NCI-H1930 (cell line): Measurements from ENCODE around the gene CKAP5.
"Not testable (repeated sequence)": the region's sequence is repeated elsewhere in the genome, so short reads cannot be mapped to it uniquely, and the experiment has no call there.

ENCODE experiments used
- DNase-seq, 2 experiments: peaks; one replicate each; lab custom pipeline; 2025; lab: John Stamatoyannopoulos, UW

CKAP5 gene

GRCh38 chr11:46855167-46855566 is 9.1 kb upstream of the CKAP5 start:
- no peak for DNase-seq

DNA sequence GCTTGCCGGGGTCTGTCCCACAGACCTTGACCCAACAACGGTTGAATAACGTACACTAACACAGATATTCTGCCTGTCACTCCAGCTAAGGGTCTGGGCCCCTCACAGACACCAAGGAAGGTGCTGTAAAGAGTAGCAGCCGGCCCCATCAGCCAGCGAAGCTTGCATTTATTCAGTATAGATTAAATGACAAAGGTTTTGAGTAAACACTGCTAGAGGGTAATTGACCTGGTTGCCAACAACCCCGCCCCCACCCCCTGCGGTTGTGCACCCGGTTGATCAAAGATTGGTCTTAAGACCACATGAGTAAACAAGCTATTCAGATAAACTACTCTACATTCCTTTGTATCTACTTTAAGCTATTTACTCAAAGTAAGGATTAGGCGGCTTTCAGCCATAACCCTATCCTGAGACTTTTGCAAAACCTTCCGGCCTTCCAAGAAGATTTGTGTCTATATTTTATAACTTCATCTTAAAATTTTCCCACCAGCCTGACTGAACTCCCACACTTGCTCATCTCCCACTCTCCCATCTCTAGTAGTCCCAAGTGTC is 4.8 kb upstream of the CKAP5 start:
- no peak for DNase-seq

- DNase-seq = no peak
Measured at GRCh38 chr11:46849631-46850030, 3.6 kb upstream of the CKAP5 start.

GRCh38 chr11:46846510-46846830 is 390 bp upstream of the CKAP5 start:
- DNase-seq = no peak

GRCh38 chr11:46845440-46845739 is 690 bp downstream of the CKAP5 start:
- no peak for DNase-seq

GRCh38 chr11:46840116-46840515 is 6.0 kb downstream of the CKAP5 start:
- DNase-seq = no peak

DNA sequence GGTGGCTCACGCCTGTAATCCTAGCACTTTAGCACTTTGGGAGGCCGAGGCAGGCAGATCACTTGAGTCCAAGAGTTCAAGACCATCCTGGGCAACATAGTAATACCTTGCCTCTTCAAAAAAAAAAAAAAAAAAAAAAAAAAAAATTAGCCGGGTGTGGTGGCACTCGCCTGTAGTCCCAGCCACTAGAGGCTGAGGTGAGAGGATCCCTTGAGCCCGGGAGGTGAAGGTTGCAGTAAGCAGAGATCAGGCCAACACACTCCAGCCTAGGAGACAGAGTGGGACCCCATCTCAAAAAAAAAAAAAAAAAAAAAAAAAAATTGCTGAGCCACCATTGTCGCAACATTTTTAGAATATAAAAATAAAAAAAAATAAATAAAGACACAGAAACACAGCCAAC is 7.6 kb downstream of the CKAP5 start:
- no peak for DNase-seq

DNA sequence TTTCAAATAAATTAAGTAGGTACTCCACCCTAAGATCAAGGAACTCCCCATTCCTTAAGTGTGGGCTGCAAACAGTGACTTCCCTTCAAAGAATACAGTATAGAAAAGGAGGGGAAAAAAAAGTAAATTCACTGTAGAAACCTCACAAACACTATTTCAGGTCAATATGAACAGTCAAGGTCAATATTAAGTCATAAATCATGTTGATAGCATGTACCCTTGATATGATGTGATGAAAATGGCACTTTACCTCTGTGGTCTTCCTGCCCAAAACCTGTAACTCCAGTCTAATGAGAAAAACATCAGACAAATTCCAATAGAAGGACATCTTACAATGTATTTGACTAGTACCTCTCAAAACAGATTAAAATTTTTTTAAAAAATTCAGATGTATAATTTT is 8.2 kb downstream of the CKAP5 start:
- no peak for DNase-seq

- no peak for DNase-seq
Measured at GRCh38 chr11:46836870-46837269, 9.2 kb downstream of the CKAP5 start.

DNA sequence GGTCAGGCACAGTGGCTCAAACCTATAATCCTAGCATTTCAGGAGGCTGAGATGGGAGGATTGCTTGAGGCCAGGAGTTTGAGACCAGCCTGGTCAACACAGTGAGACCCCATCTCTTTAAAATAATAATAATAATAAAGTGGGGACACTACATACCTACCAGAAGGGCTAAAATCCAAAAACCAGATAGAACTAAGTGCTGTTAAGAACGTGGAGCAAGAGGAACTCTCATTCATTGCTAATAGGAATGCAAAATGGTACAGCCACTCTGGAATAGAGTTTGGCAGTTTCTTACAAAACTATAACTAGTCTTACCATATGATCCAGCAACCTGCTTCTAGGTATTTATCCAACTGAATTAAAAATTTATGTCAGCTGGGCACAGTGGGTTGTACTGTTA is 9.6 kb downstream of the CKAP5 start:
- no peak for DNase-seq

DNA sequence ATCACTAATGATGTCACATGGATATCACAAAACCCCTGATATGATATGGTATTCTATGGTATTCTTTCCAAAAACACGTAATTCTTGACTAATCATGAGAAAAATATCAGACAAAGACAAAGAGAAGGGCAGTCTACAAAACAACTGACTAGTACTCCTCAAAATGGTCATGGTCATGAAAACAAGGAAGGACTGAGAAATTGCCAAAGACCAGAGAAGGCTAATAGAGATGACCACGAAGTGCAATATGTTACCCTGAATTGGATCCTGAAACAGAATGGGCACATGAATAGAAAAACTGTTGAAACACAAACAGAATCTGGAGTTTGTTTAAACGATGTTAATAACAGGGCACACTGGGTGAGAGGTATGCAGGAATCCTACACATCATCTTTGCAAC is 10.2 kb downstream of the CKAP5 start:
- no peak for DNase-seq

DNA sequence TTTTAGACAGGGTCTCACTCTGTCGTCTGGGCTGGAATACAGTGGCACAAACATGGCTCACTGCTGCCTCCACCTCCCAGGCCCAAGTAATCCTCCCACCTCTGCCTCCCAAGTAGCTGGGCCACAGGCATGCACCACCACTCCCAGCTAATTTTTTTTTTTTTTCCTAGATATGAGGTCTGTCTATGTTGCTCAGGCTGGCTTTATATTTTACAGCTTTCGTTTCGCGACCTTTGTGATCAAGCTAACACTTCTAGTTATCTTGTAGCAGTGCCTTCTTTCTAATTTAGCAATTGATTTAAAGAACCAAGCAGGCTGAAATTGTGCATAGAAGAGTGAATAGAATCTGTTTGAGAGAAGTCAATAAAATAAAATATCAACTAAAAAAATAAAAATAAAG is 11.3 kb downstream of the CKAP5 start:
- DNase-seq = no peak

- DNase-seq = no peak
Measured at GRCh38 chr11:46832511-46833214, 13.4 kb downstream of the CKAP5 start.

DNA sequence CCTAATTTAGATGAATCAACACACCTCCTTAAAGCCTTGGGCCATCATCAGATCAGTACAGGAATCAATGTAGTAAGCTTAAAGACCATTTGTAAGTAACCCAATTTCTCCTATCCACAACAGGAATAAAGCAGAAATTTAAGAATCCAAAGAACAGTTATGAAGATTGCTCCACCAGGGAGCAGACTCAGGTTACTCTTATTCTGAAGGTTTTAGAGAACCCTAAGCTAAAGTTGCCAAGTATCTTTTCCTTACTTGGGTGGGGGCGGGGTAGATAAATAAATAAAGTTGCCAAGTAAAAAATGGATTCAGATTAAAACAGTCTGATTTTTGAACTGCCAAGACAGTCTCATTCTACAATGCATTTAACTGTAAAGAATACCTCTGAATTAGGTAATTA is 18.1 kb downstream of the CKAP5 start:
- DNase-seq = no peak

DNA sequence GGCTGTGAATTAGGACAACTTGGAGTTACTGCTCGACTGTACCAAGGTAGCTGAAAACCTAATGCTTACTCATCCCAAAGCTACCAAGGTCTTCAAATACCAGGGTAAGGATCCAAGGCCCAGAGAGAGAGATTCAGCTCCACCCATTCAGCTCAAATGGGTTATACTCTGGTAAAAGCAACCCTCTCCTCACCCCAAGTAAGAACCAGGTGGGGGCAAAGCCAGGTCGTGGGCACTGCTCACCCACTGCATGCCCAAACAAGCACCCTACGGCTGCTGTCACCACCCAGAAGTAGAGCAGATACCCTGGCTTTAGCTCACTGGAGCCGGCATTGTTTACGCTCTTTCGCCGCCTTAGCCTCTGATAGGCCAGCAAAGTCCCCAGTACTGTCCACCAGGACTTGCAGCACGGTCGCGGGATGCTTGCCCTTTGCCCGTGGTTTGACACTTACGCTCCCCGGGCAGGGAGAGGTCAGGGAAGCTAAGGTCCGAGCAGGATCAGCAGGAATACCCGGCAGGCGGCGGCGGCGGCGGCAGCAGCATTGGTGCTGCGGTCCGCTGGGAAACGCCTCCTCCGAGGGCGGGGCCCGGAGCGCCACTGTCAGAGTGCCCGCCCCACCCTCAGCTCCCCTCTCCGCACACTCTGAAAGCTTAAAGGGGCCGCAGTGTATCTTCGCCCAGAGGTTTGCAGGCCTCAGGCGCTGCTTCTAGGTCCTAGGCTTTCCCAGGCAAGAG is 19.6 kb downstream of the CKAP5 start:
- DNase-seq = no peak

- DNase-seq = no peak
Measured at GRCh38 chr11:46808799-46809431, 37.2 kb downstream of the CKAP5 start.

DNA sequence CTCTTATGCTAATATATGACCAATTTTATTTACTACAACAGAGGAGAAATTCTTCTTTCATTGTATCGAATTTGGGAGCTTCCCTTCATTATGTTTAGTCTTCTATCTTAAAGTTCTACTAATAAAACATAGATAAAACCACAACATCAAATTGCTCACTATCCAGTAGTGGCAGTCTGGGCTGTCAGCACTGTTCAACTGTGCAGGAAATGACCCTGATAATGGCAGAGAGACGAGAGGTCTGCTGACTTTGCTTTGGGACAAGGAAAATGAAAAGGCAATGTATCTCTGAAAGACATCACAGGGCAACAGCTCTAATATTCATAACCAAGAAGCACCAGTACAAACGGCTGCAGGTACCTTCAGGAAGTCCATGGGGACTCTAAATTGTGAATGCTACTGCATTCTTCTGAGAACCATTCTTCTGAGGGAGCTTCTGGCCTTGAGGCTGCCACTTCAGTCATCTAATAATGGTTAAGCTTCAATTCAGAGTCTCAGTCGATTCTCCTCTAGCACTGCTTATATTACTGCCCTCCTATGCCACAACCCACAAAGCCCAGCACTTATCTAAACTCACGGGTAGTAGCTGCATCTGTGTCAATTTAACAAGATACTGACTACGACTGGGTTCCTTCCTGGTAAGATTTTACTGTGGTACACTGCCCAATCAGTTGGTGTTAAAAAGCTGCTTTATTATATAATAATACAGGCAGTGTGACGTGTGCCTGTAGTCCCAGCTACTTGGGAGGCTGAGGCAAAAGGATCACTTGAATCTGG is 44.2 kb downstream of the CKAP5 start:
- DNase-seq = no peak

- peak in 1 of 2 experiments; percentile 7 for DNase-seq
Measured at GRCh38 chr11:46800177-46800576, 45.9 kb downstream of the CKAP5 start.

- not testable (repeated sequence) for DNase-seq
Measured at GRCh38 chr11:46799725-46800124, 46.4 kb downstream of the CKAP5 start.

DNA sequence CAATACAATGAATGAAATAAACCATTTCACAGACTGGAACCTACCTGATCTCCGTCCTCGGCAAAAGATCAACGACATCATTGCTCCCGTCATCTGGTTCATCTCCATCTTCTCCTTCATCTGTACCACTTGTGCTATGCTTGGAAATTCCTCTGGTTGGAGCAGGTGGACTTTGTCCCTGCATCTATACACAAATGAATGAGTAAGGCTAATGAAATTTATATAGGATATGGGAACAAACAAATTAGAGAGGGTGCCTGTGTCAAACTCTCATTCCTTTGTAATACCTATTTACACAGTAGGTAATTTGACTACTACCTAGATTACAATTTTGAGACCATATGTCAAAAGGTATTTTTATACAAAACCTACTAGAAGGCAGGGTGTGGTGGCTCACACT is 67.7 kb downstream of the CKAP5 start:
- no peak for DNase-seq

- DNase-seq = no peak
Measured at GRCh38 chr11:46776878-46777277, 69.2 kb downstream of the CKAP5 start.

- DNase-seq = no peak
Measured at GRCh38 chr11:46769636-46770221, 76.4 kb downstream of the CKAP5 start.
